GM18498 (cell line): ENCODE measurements around the gene POLR2L.

Experiments
- ATAC-seq: cut with Tn5 transposase; IDR thresholded peaks from one replicate; pipeline ENCODE4 v1.9.1; 2021; ENCODE audit warnings: mild to moderate bottlenecking, moderate library complexity; ENCODE audit not compliant: unreplicated experiment

POLR2L gene

DNA sequence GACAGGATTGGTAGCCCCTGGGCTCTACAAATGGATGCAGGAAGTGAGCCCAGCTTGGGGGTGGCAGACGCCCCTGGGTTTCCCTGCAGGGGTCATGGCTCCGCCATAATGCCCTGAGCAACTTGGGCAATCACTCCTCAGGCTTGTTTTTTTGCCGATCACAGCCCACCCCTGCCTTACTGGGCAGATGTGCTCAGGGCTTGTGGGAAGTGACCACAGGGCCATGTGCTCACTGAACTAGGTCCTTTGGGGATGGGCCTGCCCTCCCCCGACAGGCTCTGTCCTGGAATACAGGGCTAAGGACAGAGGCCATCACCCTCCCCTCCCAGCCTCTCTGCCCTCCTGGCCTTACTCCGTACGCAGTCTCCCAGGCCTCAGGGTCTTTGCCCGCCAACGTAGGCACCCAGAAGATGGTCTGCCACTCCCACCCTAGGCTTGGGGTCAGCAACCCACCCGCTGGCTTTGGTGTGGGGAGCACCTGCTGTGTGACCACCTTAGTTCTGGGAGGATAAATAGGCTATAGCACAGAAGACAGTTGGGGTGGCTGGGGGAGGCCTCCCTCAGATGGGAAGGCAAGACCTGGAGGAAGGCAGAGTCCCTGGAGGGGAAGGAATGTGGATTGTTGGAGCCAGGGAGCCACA is 28.8 kb downstream of the POLR2L start:
- no peak for ATAC-seq

DNA sequence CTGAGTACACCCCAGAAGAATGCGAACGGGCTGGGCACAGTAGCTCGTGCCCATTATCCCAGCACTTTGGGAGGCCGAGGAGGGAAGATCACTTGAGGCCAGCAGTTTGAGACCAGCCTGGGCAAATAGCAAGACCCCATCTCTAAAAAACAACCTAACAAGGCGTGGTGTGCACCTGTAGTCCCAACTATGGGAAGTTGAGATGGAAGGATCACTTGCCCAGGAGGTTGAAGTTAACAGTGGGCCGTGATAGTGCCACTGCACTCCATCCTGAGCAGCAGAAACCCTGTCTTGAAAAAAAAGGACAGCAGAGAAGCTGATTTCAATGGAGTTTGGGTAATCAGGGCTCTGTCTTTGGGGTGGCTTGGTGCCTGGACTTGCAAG is 29.3 kb downstream of the POLR2L start:
- ATAC-seq: no peak

DNA sequence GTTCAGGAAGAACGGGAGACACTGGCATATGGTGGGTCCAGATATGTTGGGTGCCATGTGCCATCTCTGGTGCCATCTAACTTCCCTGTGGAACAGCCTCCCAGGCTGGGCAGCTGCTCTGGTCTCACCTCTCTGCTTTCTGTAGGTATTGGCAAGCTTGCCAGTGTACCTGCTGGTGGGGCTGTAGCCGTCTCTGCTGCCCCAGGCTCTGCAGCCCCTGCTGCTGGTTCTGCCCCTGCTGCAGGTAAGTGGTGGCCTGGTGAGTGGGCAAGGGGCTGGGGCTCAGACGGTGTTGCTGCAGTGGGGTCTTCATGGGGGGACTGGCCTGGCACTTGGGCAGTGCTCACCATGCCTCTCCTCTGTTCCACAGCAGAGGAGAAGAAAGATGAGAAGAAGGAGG is 29.9 kb downstream of the POLR2L start:
- ATAC-seq: no peak

DNA sequence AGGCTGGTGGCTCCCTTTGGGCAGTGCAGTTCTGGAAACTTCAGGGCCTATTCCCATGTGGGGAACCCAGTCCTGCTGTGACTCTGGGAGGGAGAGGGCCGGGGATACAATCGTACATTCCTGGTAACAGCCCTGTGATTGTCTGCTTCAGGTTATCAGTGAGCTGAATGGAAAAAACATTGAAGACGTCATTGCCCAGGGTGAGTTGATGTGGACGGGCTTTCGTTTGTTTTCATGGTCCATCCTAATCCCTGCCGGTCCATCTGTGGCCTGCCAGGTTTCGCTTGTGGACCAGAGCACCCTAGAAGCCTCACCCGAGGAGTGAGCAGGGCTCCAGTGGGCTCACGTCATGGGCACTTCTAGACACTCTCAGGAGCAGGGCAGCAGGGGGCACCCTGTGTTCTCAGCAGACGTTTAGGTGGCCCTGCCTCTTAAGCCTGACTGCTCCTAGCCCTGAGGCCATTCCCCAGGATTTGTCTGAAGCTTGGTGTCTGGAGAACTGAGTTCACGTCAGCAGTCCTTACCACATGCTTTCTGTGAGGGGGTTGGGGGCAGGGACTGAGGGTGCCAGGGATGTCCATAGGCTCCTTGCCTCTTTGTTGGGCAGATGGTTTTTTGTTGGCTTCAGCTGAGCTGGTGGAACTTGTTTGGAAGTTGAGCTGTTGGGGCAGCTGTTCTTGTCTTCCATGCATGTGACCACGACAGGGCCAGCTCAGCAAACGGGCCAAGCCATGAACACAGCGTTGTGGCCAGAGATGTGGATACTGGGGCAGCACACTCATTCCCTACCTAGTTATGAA is 30.7 kb downstream of the POLR2L start:
- no peak for ATAC-seq

DNA sequence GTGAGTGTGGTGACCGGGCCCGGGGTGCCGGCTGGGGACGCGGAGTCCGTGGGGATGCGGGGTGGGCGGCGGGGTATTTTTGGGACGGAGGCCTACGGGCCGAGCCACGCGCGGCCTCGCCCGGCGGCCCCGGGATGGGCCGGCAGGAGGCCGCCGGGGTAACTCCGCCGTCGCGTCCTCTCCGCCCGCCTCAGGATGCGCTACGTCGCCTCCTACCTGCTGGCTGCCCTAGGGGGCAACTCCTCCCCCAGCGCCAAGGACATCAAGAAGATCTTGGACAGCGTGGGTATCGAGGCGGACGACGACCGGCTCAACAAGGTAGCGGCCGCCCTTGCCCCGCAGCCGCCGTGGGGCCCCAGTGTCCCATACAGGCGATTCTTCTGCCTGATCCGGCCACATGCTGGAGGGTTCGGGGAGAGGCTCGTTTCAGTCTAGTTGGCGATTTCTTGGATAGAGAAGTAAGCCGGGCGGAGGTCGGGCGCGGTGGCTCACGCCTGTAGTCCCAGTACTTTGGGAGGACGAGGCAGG is 32.2 kb downstream of the POLR2L start:
- ATAC-seq: no peak

DNA sequence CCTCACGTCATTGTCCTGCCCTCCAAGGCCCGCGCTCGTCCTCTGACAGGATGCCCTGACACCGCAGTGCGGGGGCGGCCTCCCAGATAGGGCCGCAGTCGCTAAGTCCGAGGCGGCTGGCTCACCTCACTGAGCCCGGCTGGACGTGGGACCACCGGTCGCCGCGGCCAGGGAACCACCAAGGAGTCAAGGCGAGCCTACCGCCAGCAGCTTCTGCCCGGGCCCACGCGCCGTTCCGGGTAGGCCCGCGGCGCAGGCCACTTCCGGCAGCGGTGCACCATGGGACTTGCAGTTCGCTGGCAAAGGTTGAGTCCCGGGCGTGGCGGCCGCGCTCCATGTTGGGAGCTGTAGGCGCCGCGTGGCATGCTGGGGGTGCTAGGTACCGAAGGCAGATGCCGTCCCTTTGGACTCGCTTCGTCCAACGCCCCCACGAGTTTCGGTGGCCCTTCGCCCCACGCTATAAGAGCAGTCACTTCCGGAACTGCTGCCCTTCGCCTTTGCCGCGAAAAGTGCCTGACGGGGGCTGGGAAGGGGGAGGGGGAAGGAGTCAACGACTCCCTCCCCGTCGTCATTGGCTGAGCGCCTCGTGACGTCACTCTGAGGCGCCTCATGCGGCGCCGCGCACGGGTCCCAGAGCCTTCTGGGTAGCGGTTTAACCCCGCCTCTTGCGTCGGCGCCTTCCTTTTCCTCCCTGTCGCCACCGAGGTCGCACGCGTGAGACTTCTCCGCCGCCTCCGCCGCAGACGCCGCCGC is 32.9 kb downstream of the POLR2L start, which contains the start of gene RPLP2:
Gene RPLP2 (plus strand): TSS at position 681 of the 753 bp plus-strand sequence. CDS start 268 bp downstream, outside the sequence.
- ATAC-seq: peak; percentile 76

DNA sequence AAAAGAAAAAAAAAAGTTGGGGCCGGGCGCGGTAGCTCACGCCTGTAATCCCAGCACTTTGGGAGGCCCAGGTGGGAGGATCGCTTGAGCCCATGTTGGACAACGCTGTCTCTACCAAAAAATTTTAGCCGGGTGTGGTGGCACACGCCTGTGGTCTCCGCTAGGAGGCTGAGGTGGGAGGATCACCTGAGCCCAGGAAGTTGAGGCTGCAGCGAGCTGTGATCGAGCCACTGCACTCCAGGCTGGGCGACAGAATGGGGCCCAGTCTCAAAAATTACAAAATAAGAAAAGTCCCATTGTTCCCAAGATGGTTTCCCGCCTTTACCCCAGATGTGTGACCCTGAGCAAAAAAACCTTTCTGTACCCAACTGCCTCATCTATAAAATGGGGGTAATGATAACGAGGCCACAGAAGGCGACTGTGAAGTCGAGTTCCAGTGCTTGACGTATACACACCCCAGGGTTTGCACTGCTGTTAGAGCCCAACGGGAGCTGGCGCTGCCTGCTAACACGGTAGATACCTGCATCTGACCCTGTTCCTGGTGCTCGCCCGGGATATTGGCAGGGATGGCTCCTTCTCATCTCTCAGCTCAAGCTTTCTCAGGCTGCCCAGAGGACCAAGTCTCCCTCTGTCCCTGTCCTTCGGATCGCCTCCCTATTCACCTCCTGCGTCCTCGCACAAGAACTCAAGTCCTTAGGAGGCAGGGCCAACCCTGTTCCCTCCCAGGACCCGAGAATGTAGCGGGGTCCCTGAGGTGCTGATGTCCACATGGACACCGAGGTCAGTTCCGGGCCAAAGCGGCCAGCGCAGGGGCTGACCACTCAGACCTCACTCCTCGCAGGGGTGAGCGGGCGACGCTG is 33.7 kb downstream of the POLR2L start:
- ATAC-seq: no peak

DNA sequence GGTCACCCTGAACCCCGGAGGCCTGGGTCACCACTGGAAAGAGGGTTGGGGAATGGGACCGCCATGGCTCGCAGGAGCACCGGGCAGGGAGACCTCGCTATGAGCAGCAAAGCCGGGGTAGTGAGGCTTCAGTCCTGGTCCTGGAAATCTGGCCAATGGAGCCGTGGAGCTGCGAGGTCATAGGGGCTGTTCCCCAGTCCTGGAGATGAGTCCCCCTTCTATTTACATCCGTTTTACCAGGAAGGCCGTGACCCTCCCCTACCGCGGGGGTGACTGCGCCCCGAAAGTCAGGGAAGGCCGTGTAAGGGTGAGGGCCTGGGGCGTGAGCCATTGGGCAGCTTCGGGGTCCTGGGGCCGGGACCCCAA is 37.7 kb downstream of the POLR2L start:
- ATAC-seq: no peak

DNA sequence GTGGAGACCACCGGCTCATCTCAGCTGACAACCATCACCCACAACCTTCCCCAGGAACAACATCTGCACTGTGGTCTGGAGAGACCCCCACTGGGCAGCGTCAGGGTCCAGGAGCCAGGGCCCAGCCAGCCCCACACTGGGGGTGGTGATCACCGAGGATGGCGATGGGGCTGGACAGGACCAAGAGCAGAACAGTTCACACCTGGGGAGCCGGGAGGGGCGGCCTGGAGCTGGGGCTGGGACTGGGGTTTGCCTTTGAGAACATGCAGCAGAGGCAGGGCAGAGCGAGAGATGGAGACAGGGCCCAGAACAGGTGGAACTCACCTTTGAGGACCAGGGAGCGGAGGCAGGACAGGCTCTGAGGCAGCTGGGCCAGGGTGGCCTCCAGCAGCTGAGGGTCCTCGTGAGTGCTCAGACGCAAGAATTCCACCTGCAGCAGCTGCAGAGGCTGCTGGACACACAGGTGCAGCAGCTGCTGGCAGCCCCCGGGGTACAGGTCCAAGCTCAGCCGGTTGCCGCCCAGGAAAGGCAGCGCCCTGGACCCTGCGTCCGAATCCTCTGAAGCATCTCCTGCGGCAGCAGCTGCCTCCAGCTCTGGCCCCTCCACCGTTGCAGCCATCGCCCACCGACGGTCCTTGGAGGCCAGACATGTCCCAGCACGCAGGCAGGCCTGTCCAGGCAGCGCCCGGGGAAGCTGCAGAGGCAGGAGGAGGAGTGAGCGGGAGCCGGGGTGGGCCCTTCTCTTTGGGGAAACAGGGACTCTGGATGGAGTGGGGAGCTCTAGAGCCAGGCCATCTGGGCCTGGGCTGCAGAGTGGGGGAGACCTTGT is 38.3 kb downstream of the POLR2L start:
- ATAC-seq: no peak

DNA sequence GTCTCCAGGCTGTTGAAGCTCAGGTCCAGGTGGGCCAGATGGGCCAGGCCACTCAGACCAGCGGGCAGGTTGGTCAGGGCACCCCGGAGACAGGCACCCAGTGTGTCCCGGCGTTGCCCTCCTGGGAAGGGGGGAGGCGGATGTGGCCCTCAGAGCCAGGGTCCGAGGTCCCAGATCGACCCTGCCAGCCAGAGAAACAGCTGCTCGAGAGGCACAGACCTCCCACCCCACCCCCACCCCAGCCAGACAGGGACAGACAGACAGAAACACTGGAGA is 38.9 kb downstream of the POLR2L start:
- no peak for ATAC-seq

DNA sequence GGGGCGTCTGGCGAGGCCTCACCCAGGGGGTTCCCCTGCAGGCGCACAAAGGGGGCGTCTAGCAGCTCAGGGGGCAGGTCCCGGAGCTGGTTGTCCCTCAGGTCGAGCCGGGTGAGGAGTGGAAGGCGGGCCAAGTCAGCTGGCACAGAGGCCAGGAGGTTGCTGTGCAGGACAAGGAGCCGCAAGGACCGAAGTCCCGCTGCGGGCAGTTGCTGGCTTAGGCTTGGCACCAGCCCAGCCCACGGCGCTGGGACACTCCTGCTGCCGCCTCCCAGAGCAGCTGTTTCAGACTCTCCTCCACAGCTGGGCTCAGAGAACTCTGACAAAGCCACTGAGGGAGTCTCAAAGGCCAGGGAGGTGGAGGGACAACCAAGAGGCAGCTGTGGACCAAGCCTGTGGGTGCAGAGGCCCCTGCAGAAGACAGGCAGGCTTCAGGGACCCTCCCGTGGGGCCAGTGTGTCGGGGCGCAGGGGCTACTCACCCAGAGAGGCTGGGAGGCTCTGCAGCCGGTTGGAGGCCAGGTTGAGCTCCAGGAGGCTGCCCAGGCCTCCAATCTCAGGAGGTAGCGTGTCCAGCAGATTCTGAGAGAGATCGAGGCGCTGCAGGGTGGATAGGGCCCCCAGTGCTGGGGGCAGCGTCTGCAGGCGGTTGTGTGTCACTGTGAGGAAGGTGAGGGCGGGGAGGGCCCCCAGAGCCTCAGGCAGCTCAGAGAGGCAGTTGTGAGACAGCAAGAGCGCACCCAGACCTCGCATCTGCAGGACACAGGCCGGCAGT is 39.4 kb downstream of the POLR2L start:
- no peak for ATAC-seq

DNA sequence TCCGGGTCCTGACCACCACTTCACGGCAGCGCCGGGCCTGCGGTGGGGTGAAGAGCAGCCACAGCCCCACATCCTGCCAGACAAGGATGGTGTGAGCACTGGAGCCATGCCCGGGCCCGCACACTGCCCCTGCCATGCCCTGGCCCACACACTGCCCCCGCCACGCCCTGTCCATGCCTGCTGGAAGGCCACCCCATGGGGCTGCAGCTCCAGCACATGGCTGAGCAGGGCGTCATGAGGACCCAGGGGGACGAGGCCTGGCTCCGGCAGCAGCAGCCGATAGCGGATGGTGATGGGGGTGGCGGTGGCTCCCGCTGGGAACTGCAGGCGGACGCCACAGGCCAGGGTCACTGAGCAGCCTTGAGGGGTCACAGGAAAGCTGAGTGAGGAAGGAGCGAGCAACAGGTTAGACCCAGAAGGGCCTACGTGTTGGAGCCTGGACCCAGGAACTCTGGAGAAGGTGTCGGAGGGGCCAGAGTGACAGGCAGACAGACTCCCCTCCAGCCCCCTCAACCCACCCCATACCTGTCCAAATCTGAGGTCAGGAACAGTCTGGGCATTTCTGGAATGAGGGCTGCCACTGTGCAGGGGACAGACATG is 40.2 kb downstream of the POLR2L start:
- no peak for ATAC-seq

DNA sequence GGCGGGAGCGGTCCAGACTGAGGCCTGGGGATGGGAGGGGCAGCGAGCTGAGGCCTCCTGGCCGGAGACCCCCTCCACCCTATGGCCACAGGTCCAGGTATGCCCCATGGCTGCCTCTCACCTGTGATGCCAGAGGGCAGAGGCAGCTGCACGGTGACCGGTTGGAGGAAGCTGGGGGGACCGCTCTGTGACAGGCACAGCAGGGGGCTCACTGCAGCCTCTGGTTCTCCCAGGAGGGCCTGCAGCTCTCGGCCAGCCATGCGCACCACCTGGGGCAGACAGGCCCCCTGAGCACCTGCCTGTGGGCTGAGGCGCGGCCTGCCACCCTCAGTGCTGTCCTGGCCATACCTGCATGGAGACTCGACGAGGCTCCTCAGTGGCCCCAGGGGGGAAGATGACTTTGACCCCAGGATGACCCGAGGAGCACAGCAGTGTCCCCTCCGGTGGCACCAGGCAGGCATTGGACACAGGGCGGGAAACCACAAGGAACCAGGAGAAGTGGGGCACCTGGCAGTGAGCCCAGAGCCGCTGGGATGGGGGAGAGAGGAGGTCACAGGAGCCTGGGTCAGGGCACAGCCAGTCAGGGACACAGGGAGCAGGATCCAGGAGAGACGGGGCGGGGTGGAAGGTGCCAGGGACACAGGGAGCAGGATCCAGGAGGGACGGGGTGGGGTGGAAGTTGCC is 41.1 kb downstream of the POLR2L start:
- no peak for ATAC-seq

DNA sequence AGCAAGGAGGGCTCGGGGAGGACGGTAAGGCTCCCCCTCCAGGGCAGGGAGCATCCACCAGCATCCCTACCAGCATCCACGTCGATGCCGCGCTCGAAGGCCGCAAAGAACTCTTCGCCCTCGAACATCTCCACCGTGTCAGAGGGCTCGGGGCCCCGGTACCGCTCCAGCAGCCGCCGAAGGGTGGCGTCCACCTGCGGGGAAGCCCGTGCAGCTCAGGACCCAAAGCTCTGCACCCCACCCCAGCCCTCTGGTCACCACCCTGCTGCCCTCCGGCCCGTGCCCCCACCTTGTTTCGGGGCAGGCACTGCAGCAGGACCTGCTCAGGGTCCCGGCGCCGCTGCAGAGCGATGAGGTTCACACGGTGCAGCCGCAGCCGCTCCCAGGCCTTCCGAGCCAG is 41.9 kb downstream of the POLR2L start:
- ATAC-seq: no peak

DNA sequence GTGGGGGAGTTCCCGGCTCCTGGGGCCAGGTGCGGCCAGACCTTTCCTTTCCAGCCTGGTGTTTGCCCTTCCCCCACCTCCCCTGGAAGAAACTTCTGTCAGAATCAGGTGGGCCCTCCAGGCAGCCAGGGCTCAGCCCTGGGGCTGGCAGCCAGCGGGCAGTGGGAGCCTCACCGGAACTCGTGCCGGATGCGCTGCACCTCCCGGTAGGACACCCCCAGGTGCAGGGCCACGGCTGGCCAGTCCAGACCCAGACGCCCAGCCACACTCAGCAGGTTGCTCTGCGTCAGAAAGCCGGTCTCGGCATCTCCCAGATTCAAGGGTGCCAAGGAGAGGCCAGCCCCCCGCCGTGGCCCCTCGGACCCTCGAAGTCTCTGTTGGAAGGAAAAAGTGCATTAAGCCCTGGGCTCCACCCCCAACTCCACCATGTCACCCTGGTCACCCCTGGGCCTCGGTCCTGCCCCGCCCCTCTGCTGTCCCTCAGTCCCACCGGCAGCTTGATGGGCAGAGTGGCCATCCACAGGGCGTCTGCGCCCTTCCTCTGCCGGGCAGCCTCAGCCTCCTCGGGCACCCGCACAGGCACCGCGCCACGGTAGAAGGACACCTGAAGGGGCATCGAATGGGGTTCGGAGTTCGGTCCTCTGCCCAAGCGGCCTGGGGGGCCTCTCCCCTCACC is 42.5 kb downstream of the POLR2L start:
- ATAC-seq: no peak

DNA sequence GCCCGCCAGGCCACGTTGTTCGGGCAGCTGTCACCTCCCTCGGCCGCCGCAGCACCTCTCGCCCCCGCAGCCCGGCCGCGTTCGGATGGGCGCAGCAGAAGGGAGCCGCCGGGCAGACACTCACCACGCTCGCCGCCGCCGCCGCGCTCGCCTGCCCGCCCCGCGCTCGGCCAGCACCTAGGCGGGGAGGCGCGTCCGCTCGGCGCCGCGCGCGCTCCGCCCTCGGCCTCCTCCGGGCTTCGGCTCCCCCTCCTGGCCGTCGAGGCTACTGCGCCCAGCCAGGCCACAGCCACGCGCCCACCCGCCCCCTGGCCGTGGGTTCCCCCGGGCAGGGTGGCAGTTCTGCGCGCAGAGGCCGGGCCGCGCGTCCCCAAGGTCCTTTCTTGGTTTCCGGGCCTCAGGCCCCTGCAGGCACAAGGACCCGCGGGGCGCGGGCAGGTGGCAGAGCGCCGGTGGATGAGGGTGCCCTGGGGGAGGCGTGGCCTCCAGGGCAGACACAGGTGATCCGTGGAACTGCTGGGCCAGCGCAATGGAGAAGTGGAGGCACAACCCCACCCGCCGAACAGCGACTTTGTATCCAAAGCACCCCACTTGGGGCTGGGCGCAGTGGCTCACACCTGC is 44.1 kb downstream of the POLR2L start, which contains the start of gene SLC25A22:
Gene SLC25A22 (minus strand): TSS at position 189 of the 621 bp plus-strand sequence. CDS start 3,275 bp downstream, outside the sequence.
- peak; percentile 67 for ATAC-seq
